Umbilical cord (tissue), 1 donor: ENCODE data around the gene BEND7. TPM values are rescaled to one million over a fixed set of nuclear protein-coding genes. Genes with fewer than 3 reads are reported as not detected.

Source experiments
- total RNA-seq: library from RNA; depleted of rRNA; stranded (reverse); fragments of >200 nt; gene quantifications from one replicate; pipeline ENCODE4 v1.2.3, GENCODE V29; 2014; ENCODE audit warnings: low replicate concordance; ENCODE audit not compliant: insufficient read depth

BEND7 gene
- total RNA-seq, 1 donor from 2014 or later: 7.5 TPM

Other genes with a start within 250 kb of the BEND7 start
- gene PHYH, start 228.9 kb downstream of the BEND7 start, total RNA-seq: 30.8 TPM
- gene SEPHS1, start 180.7 kb downstream of the BEND7 start, total RNA-seq: 29.6 TPM
- 46.0 TPM for gene PRPF18, start 58.0 kb upstream of the BEND7 start, total RNA-seq